Fibroblast of lung (primary cell): ENCODE results near the gene TEKT3. TPM values are rescaled to one million over a fixed set of nuclear protein-coding genes. Genes with fewer than 3 reads are reported as not detected.

ENCODE experiments used
- DNase-seq, 2 donors: peaks; one replicate each; pipeline versions ENCODE4 v3.0.0 to v3.0.0-alpha.2; 2010; ENCODE audit warnings: low read depth in 2 of 2
- H2AFZ ChIP-seq: 2 replicates; pipeline ENCODE4 v1.5.1; 2012; ENCODE audit warnings: low read length, control low read depth, inconsistent platforms
- H3K27ac ChIP-seq: 2 replicates; pipeline ENCODE4 v1.5.1; 2011; ENCODE audit warnings: low read length, control low read depth; ENCODE audit not compliant: insufficient read depth
- H3K27me3 ChIP-seq: 2 replicates; pipeline ENCODE4 v1.5.1; 2011; ENCODE audit warnings: mild to moderate bottlenecking, low read length; ENCODE audit not compliant: control insufficient read depth, insufficient read depth
- H3K36me3 ChIP-seq: 2 replicates; pipeline ENCODE4 v1.5.1; 2011; ENCODE audit warnings: low read length; ENCODE audit not compliant: control insufficient read depth, insufficient read depth
- H3K4me1 ChIP-seq: 2 replicates; pipeline ENCODE4 v1.5.1; 2011; ENCODE audit warnings: low read length; ENCODE audit not compliant: control insufficient read depth, insufficient read depth; ENCODE audit errors: extremely low read depth
- H3K4me2 ChIP-seq: 2 replicates; pipeline ENCODE4 v1.5.1; 2011; ENCODE audit warnings: low read length, control low read depth; ENCODE audit not compliant: insufficient read depth; ENCODE audit errors: extremely low read depth
- H3K4me3 ChIP-seq, 4 experiments: fragments of 200-600 bp in 1 of 4; sonication (generic) in 1 of 4; replicated peaks in 1 of 4; 2 replicates each; pipeline ENCODE4 v1.5.1; 2011 to 2016; ENCODE audit warnings: low read length in 4 of 4, low read depth in 3 of 4, mild to moderate bottlenecking in 3 of 4, control low read depth in 2 of 4, inconsistent platforms in 1 of 4, mixed read lengths in 1 of 4; ENCODE audit not compliant: insufficient read depth in 1 of 4; ENCODE audit errors: control extremely low read depth in 1 of 4
- H3K79me2 ChIP-seq: 2 replicates; pipeline ENCODE4 v1.5.1; 2012; ENCODE audit warnings: mild to moderate bottlenecking, low read length, inconsistent platforms; ENCODE audit not compliant: control insufficient read depth, insufficient read depth
- H3K9ac ChIP-seq: 2 replicates; pipeline ENCODE4 v1.5.1; 2011; ENCODE audit warnings: mild to moderate bottlenecking, low read length, control low read depth; ENCODE audit not compliant: insufficient read depth
- H3K9me3 ChIP-seq: 2 replicates; pipeline ENCODE4 v1.5.1; 2012; ENCODE audit warnings: low read depth, low read length; ENCODE audit not compliant: control insufficient read depth, insufficient read depth
- H4K20me1 ChIP-seq: 2 replicates; pipeline ENCODE4 v1.5.1; 2011; ENCODE audit warnings: low read length; ENCODE audit not compliant: control insufficient read depth, insufficient read depth; ENCODE audit errors: extremely low read depth
- EZH2 ChIP-seq: IDR thresholded peaks from 2 replicates; pipeline ENCODE4 v1.5.1; 2012; ENCODE audit warnings: low read length, control low read depth, mild to moderate bottlenecking; ENCODE audit errors: missing control alignments
- polyA plus RNA-seq, 2 donors: library from polyadenylated mRNA; depleted of rRNA in 1 of 2; stranded (reverse) in 1 of 2; unstranded in 1 of 2; fragments of >200 nt; gene quantifications; 2 replicates each; pipeline ENCODE4 v1.2.1, GENCODE V29; 2011 to 2012; ENCODE audit warnings: missing spikeins in 1 of 2
- total RNA-seq: library from RNA; depleted of rRNA; stranded (reverse); fragments of >200 nt; gene quantifications from 2 replicates; pipeline ENCODE4 v1.2.1, GENCODE V29; 2014
- TF ChIP-seq, protein P1 (sequence below), 2 donors: IDR thresholded peaks in 1 of 2; conservative IDR thresholded peaks in 1 of 2; 1 replicate in 1 of 2; 2 replicates in 1 of 2; pipeline ENCODE4 v1.5.1; 2011 to 2012; ENCODE audit warnings: low read length in 2 of 2, control low read depth in 1 of 2, inconsistent platforms in 1 of 2, low read depth in 1 of 2, mild to moderate bottlenecking in 1 of 2

TEKT3 gene
- total and polyA plus RNA-seq, 2 donors (not counting 1 experiment from before 2014, with no cell fraction given): 0.33 to 0.52 TPM

DNA sequence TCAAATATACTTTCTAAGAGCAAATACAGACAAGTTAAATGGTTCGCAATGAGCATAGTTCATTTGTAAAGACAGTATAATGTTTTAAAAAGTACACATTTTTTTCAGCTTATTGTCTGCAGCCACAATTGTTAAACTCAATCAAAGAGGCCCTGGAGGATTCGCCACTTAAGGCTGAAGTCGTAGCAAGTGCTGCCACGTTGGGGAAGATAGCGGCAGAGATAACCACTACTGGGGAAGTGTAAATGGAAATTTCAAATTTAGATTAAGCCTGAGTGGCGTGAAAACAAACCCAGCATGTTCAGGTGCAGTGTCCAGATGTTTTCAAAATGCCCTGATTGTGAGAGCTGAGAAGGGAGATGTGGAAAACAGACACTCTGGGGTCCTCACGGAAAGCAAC is 84.7 kb downstream of the TEKT3 start:
- Histone ChIP-seq H3K4me2 (peak overlapping the region; percentile 86), H3K79me2 (peaks cover 48% of the 10 kb centered on the region), H2AFZ (no peak overlapping the region), H3K9me3 (no peaks in the 10 kb centered on the region), H3K4me1 (peaks cover 21% of the 10 kb centered on the region), H3K27me3 (no peaks in the 10 kb centered on the region), H4K20me1 (no peaks in the 10 kb centered on the region), H3K9ac (no peak overlapping the region), H3K4me3 (peak overlapping the region in 2 of 4 experiments; percentile 36 to 45), H3K27ac (no peak overlapping the region), H3K36me3 (peaks cover 16% of the 10 kb centered on the region)
- no peak for TF ChIP-seq EZH2
- TF ChIP-seq, protein P1, sequence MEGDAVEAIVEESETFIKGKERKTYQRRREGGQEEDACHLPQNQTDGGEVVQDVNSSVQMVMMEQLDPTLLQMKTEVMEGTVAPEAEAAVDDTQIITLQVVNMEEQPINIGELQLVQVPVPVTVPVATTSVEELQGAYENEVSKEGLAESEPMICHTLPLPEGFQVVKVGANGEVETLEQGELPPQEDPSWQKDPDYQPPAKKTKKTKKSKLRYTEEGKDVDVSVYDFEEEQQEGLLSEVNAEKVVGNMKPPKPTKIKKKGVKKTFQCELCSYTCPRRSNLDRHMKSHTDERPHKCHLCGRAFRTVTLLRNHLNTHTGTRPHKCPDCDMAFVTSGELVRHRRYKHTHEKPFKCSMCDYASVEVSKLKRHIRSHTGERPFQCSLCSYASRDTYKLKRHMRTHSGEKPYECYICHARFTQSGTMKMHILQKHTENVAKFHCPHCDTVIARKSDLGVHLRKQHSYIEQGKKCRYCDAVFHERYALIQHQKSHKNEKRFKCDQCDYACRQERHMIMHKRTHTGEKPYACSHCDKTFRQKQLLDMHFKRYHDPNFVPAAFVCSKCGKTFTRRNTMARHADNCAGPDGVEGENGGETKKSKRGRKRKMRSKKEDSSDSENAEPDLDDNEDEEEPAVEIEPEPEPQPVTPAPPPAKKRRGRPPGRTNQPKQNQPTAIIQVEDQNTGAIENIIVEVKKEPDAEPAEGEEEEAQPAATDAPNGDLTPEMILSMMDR (conservative IDR thresholded peaks at IDR 0.05 in 1 of 2, IDR thresholded peaks at IDR 0.05 in 1 of 2; ENCODE audit: low read depth in 1 of 2, low read length in 2 of 2): no peak
- DNase-seq: peak in 1 of 2 donors; percentile 12

DNA sequence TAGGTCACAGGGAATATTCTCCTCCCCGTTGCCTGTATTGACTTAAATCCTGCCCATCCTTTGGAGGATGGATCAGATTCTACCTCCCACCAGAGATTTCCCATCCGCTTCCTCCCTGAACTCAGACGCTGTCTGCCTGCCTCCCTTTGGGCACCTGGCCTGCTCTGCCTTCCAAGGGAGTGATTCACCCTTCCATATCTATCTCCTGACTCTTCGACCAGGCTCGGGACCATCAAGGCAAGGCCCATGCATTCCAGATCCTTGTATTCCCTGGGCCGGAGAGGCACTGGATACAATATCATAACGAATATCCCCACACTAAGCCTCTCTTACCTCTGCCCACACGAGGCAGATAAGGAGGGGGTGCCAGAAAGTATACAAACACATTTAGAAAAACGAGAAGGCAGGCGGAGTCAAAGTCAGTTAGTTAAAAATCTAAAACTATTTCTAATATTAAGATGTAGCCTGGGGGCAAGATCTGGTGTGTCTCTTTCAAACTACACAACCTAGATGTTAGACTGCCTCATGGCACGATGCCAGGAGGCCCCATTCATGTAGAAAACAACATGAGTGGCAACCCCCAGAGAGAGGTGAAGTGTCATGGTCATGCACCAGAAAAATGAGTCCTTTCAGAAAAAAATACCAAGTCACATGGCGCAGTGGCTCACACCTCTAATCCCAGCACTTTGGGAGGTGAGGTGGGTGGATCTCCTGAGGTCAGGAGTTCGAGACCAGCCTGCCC is 85.5 kb downstream of the TEKT3 start:
- TF ChIP-seq, protein P1 (conservative IDR thresholded peaks at IDR 0.05 in 1 of 2, IDR thresholded peaks at IDR 0.05 in 1 of 2; ENCODE audit: low read depth in 1 of 2, low read length in 2 of 2): no peak
- TF ChIP-seq EZH2: no peak
- no peak overlapping the region for H3K9ac ChIP-seq

More for the DNA sequence above, 85.5 kb downstream of the TEKT3 start:
- no peak overlapping the region for H3K4me2 ChIP-seq
- no peaks in the 10 kb centered on the region for H3K27me3 ChIP-seq
- no peaks in the 10 kb centered on the region for H4K20me1 ChIP-seq
- no peak overlapping the region for H2AFZ ChIP-seq
- H3K9me3 ChIP-seq: no peaks in the 10 kb centered on the region
- peaks cover 21% of the 10 kb centered on the region for H3K4me1 ChIP-seq
- no peak overlapping the region for H3K27ac ChIP-seq
- DNase-seq: peak in 1 of 2 donors; percentile 89
- peaks cover 46% of the 10 kb centered on the region for H3K79me2 ChIP-seq
- H3K36me3 ChIP-seq: peaks cover 19% of the 10 kb centered on the region
- H3K4me3 ChIP-seq: no peak overlapping the region

Other genes with a start within 250 kb of the TEKT3 start
- gene PMP22, start 76.3 kb downstream of the TEKT3 start, total RNA-seq: 74.0 and 99.1 TPM in 2 replicates
- gene PMP22, start 76.3 kb downstream of the TEKT3 start, polyA plus RNA-seq: 191 and 269 TPM in 2 replicates
- gene CDRT4, start 126.0 kb upstream of the TEKT3 start, total RNA-seq: 0.77 and 2.3 TPM in 2 replicates
- 0.19 and 0.49 TPM in 2 replicates for gene CDRT4, start 126.0 kb upstream of the TEKT3 start, polyA plus RNA-seq
- gene TVP23C, start 221.9 kb upstream of the TEKT3 start, total RNA-seq: 14.4 and 25.1 TPM in 2 replicates
- 4.2 and 7.0 TPM in 2 replicates for gene TVP23C, start 221.9 kb upstream of the TEKT3 start, polyA plus RNA-seq